OCI-LY3 (cell line): ENCODE data around the gene CLDN15.
"Not testable (repeated sequence)": the region's sequence is repeated elsewhere in the genome, so short reads cannot be mapped to it uniquely, and the experiment has no call there.

Experiments used
- H2AFZ ChIP-seq: fragments of 200-600, 300-600 bp; shearing (Covaris generic); 2 replicates; pipeline ENCODE4 v1.6.0; 2014; ENCODE audit warnings: antibody characterized with exemption, low read depth, low read length
- H3K27ac ChIP-seq: fragments of 200-600, 300-600 bp; sonication (generic); 2 replicates; pipeline ENCODE4 v1.5.1; 2014; ENCODE audit warnings: mild to moderate bottlenecking, low read length, moderate library complexity, mixed read lengths
- H3K27me3 ChIP-seq: fragments of 200-600, 300-600 bp; sonication (generic); 2 replicates; pipeline ENCODE4 v1.6.1; 2014; ENCODE audit warnings: low read depth, low read length, mixed read lengths
- H3K36me3 ChIP-seq: fragments of 200-600, 300-600 bp; sonication (generic); replicated peaks from 2 replicates; pipeline ENCODE3; 2014; ENCODE audit warnings: low read depth, low read length, mixed read lengths
- H3K4me1 ChIP-seq: fragments of 300-600, 200-600 bp; sonication (generic); 2 replicates; pipeline ENCODE4 v1.6.1; 2014; ENCODE audit warnings: low read length, mixed read lengths
- H3K4me2 ChIP-seq: fragments of 200-600, 300-600 bp; sonication (generic); 2 replicates; pipeline ENCODE4 v1.6.1; 2014; ENCODE audit warnings: low read length, mixed read lengths
- H3K4me3 ChIP-seq: fragments of 300-600, 200-600 bp; sonication (generic); 2 replicates; pipeline ENCODE4 v1.5.1; 2014; ENCODE audit warnings: antibody characterized with exemption, mild to moderate bottlenecking, low read length, moderate library complexity
- H3K79me2 ChIP-seq: fragments of 300-600, 200-600 bp; shearing (Covaris generic); 2 replicates; pipeline ENCODE4 v1.6.1; 2014; ENCODE audit warnings: mild to moderate bottlenecking, low read length, mixed read lengths
- H3K9ac ChIP-seq: fragments of 300-600, 200-600 bp; shearing (Covaris generic); 2 replicates; pipeline ENCODE4 v1.6.0; 2014; ENCODE audit warnings: mild to moderate bottlenecking, low read length, moderate library complexity
- H3K9me3 ChIP-seq: fragments of 200-600, 300-600 bp; shearing (Covaris generic); 2 replicates; pipeline ENCODE4 v1.6.1; 2014; ENCODE audit warnings: low read length, mixed read lengths; ENCODE audit not compliant: insufficient read depth
- H4K20me1 ChIP-seq: fragments of 200-600, 300-600 bp; sonication (generic); 2 replicates; pipeline ENCODE4 v1.6.1; 2016; ENCODE audit warnings: low read length, mixed read lengths; ENCODE audit not compliant: insufficient read depth
- EZH2phosphoT487 ChIP-seq: fragments of 200-600 bp; shearing (Covaris generic); IDR thresholded peaks from 2 replicates; pipeline ENCODE4 v1.6.1; 2018; ENCODE audit warnings: antibody characterized with exemption, mixed run types, low read depth
- TF ChIP-seq, protein P1 (sequence below): fragments of 200-600, 300-600 bp; sonication (generic); IDR thresholded peaks from 2 replicates; pipeline ENCODE4 v1.5.1; 2014; ENCODE audit warnings: antibody characterized with exemption, low read length, low read depth

CLDN15 gene

DNA sequence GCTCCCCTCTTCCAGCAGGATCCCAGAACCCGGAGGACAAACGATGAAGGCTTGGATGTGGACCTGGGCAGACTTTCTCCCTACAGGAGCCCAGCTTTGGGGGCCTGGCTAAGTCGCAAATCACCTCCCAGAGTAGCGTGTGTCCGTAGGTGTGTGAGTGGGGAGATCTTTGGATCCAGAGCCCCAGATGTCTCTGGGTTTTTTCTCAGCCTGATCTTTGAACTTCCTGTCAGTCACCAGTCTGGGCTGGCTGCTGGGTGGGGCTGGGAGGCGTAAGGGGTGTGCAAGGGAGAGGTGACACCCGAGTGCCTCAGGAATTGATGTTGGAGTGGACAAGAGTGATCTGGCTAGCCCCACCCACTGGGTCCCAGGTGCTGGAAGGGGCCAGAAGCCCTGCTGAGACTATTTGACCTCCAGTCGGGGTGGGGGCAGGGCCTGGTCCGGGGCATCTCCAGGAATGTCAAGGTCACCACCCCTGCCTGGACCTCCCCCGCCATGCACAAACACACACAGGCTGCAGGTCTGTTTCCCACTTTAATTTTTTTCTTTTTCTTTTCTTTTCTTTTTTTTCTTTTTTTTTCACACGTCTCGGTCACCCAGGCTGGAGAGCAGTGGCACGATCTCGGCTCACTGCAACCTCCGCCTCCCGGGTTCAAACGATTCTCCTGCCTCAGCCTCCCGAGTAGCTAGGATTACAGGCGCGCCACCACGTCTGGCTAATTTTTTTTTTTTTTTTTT is 36.6 kb downstream of the CLDN15 start, which contains the start of gene MOGAT3:
MOGAT3 (minus strand) TSS at position 175 of the 738 bp plus-strand sequence. CDS start 182 bp downstream, outside the sequence.
- no peak within 1 kb of the TSS for H3K27ac ChIP-seq
- no peak within 1 kb of the TSS for H3K4me3 ChIP-seq
- no peaks in the 10 kb centered on the region for H3K4me1 ChIP-seq
- H3K36me3 ChIP-seq = no peaks in the 10 kb centered on the region
- TF ChIP-seq, protein P1, sequence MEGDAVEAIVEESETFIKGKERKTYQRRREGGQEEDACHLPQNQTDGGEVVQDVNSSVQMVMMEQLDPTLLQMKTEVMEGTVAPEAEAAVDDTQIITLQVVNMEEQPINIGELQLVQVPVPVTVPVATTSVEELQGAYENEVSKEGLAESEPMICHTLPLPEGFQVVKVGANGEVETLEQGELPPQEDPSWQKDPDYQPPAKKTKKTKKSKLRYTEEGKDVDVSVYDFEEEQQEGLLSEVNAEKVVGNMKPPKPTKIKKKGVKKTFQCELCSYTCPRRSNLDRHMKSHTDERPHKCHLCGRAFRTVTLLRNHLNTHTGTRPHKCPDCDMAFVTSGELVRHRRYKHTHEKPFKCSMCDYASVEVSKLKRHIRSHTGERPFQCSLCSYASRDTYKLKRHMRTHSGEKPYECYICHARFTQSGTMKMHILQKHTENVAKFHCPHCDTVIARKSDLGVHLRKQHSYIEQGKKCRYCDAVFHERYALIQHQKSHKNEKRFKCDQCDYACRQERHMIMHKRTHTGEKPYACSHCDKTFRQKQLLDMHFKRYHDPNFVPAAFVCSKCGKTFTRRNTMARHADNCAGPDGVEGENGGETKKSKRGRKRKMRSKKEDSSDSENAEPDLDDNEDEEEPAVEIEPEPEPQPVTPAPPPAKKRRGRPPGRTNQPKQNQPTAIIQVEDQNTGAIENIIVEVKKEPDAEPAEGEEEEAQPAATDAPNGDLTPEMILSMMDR = no peak
- TF ChIP-seq EZH2phosphoT487 = no peak
- H3K9me3 ChIP-seq = no peaks in the 10 kb centered on the region
- H3K79me2 ChIP-seq = no peaks in the 10 kb centered on the region
- H3K9ac ChIP-seq = no peak within 1 kb of the TSS
- H3K27me3 ChIP-seq = no peaks in the 10 kb centered on the region
- no peak within 1 kb of the TSS for H3K4me2 ChIP-seq
- no peaks in the 10 kb centered on the region for H4K20me1 ChIP-seq
- H2AFZ ChIP-seq = no peak within 1 kb of the TSS

DNA sequence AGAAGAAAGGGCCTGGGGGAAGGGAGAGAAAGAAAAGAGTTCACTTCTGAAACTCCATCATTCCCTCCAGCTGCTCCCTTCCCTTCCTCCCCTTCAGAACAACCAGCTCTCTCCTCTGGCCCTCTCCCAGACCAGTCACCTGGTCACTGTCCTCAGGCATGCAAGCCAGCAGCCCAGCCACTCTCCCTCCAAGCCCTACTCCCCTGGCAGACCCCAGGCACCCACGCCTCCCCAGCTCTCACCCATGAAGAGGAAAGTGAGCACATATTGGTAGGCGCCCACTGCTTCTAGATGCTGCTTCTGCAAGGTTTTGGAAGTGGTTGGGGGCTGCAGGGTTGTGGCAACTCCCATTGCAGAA is 37.1 kb downstream of the CLDN15 start:
- Histone ChIP-seq H3K4me3 (no peak overlapping the region), H3K9ac (no peak overlapping the region), H3K4me2 (no peak overlapping the region), H2AFZ (no peak overlapping the region), H3K4me1 (no peaks in the 10 kb centered on the region), H3K27ac (no peak overlapping the region), H3K79me2 (no peaks in the 10 kb centered on the region), H3K36me3 (no peaks in the 10 kb centered on the region), H3K9me3 (no peaks in the 10 kb centered on the region), H3K27me3 (no peaks in the 10 kb centered on the region), H4K20me1 (no peaks in the 10 kb centered on the region)
- no peak for TF ChIP-seq EZH2phosphoT487
- TF ChIP-seq, protein P1 = no peak

DNA sequence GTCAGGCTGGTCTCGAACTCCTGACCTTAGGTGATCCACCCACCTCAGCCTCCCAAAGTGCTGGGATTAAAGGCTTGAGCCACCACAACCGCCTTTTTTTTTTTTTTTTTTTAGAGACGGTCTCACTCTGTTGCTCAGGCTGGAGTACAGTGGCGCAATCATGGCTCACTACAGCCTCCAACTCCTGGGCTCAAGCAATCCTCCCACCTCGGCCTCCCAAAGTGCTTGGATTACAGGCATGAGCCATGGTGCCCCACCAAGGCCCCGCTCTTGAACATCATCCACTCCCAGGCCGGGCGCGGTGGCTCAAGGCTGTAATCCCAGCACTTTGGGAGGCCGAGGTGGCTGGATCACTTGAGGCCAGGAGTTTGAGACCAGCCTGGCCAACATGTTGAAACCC is 38.1 kb downstream of the CLDN15 start:
- not testable (repeated sequence) for H3K27ac ChIP-seq, H3K4me1 ChIP-seq, H3K4me2 ChIP-seq, H3K36me3 ChIP-seq, H2AFZ ChIP-seq, H3K4me3 ChIP-seq, H3K9me3 ChIP-seq, H4K20me1 ChIP-seq, H3K9ac ChIP-seq, H3K27me3 ChIP-seq, H3K79me2 ChIP-seq

DNA sequence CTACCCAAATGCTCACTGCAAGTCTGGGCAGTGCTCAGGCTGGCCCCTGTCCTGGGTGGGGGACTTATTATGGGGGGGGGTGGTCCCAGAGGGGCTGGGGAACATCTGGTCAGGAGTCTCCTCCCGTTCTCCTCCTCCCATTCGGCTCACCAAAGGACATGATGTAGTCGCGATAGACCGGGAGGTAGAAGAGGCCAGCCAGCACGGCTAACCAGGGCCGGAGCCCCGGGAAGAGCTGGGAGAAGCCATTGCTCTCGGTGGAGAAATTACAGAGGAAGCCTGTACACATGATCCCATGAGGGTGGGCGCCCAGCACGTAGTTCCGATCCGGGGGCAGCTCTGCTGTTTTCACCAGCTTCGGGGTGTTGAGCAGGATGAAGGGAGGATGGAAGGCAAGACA is 39.1 kb downstream of the CLDN15 start:
- TF ChIP-seq EZH2phosphoT487 = no peak
- TF ChIP-seq, protein P1 = no peak
- no peak overlapping the region for H3K27ac ChIP-seq
- H3K9me3 ChIP-seq = no peaks in the 10 kb centered on the region
- no peak overlapping the region for H2AFZ ChIP-seq
- no peak overlapping the region for H3K4me2 ChIP-seq
- no peaks in the 10 kb centered on the region for H3K4me1 ChIP-seq
- H3K9ac ChIP-seq = no peak overlapping the region
- no peak overlapping the region for H3K4me3 ChIP-seq
- H3K27me3 ChIP-seq = no peaks in the 10 kb centered on the region
- no peaks in the 10 kb centered on the region for H4K20me1 ChIP-seq
- H3K79me2 ChIP-seq = no peaks in the 10 kb centered on the region
- H3K36me3 ChIP-seq = no peaks in the 10 kb centered on the region
